HAP-1 (cell line): ENCODE measurements around the gene TGFBR1.

ENCODE experiments used
- DNase-seq, 2 experiments: peaks; one replicate each; pipeline ENCODE4 v3.0.0-alpha.2; 2016 to 2020; ENCODE audit warnings: low spot score in 2 of 2
- H3K27me3 ChIP-seq: fragments of 250-450 bp; sonication (Bioruptor Pico); 2 replicates; pipeline ENCODE4 v1.5.1; 2020; ENCODE audit warnings: low read depth, mild to moderate bottlenecking, moderate library complexity
- H3K36me3 ChIP-seq: fragments of 250-450 bp; sonication (Bioruptor Pico); replicated peaks from 2 replicates; pipeline ENCODE4 v1.5.1; 2020; ENCODE audit warnings: mild to moderate bottlenecking
- H3K4me1 ChIP-seq: fragments of 250-450 bp; sonication (Bioruptor Pico); 2 replicates; pipeline ENCODE4 v1.5.1; 2020; ENCODE audit warnings: mild to moderate bottlenecking
- H3K4me3 ChIP-seq: fragments of 250-450 bp; sonication (Bioruptor Pico); 2 replicates; pipeline ENCODE4 v1.5.1; 2020; ENCODE audit warnings: mild to moderate bottlenecking, moderate library complexity
- H3K9me3 ChIP-seq: fragments of 250-450 bp; sonication (Bioruptor Pico); 2 replicates; pipeline ENCODE4 v1.5.1; 2020; ENCODE audit warnings: mild to moderate bottlenecking, moderate library complexity
- in situ Hi-C: fragments of 300-500 bp; cut with MboI; formaldehyde crosslinking; loops from 3 replicates; pipeline ENCODE4 v1.14.3; 2020; ENCODE audit warnings: low sequenced_read_pairs, inconsistent platforms, mixed read lengths

TGFBR1 gene

GRCh38 chr9:99107421-99107820, 2.5 kb downstream of the TGFBR1 start:
- H3K9me3 ChIP-seq = no peaks in the 10 kb centered on the region
- peaks cover 19% of the 10 kb centered on the region for H3K4me1 ChIP-seq
- in situ Hi-C loops = no loop called here
- no peak for DNase-seq
- no peaks in the 10 kb centered on the region for H3K27me3 ChIP-seq
- H3K4me3 ChIP-seq = no peak overlapping the region
- no peaks in the 10 kb centered on the region for H3K36me3 ChIP-seq

DNA sequence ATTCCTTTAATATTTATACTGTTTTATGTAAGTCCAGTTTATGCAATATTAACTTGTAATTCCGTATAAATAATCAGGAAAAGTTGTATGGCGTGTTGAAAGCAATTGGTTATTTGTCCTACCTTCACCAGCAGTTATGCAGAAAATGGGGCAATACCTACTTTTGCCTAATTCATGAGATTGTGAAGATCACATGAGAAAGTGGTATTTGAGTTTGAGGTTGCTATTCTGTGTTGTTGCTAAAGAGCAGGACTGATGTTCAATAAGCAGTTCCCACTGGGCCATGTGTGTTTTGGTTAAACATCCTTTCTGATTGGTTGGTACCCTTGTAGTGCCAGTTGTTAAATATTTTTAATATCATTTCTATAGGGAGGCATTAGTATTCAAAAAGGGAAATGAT, 3.2 kb downstream of the TGFBR1 start:
- no peaks in the 10 kb centered on the region for H3K9me3 ChIP-seq

GRCh38 chr9:99109522-99109921, 4.6 kb downstream of the TGFBR1 start:
- H3K27me3 ChIP-seq = no peaks in the 10 kb centered on the region
- peaks cover 24% of the 10 kb centered on the region for H3K4me1 ChIP-seq
- no peaks in the 10 kb centered on the region for H3K9me3 ChIP-seq
- in situ Hi-C loops = no loop called here
- H3K36me3 ChIP-seq = no peaks in the 10 kb centered on the region
- DNase-seq = no peak
- no peak overlapping the region for H3K4me3 ChIP-seq

More for the DNA sequence above, 3.2 kb downstream of the TGFBR1 start:
- Histone ChIP-seq H3K4me1 (peaks cover 19% of the 10 kb centered on the region), H3K4me3 (no peak overlapping the region), H3K27me3 (no peaks in the 10 kb centered on the region), H3K36me3 (no peaks in the 10 kb centered on the region)
- no peak for DNase-seq
- in situ Hi-C loops = no loop called here

GRCh38 chr9:99112750-99113413, 8.0 kb downstream of the TGFBR1 start:
- H3K4me1 ChIP-seq = peaks cover 31% of the 10 kb centered on the region
- in situ Hi-C loops = no loop called here
- no peaks in the 10 kb centered on the region for H3K9me3 ChIP-seq
- no peak for DNase-seq
- H3K36me3 ChIP-seq = no peaks in the 10 kb centered on the region
- no peak overlapping the region for H3K4me3 ChIP-seq
- H3K27me3 ChIP-seq = no peaks in the 10 kb centered on the region

- no peaks in the 10 kb centered on the region for H3K36me3 ChIP-seq
- in situ Hi-C loops = no loop called here
- H3K4me1 ChIP-seq = peaks cover 31% of the 10 kb centered on the region
- no peaks in the 10 kb centered on the region for H3K9me3 ChIP-seq
- DNase-seq = no peak
- H3K4me3 ChIP-seq = no peak overlapping the region
- no peaks in the 10 kb centered on the region for H3K27me3 ChIP-seq
Observed at GRCh38 chr9:99113414-99114048, 8.6 kb downstream of the TGFBR1 start.

DNA sequence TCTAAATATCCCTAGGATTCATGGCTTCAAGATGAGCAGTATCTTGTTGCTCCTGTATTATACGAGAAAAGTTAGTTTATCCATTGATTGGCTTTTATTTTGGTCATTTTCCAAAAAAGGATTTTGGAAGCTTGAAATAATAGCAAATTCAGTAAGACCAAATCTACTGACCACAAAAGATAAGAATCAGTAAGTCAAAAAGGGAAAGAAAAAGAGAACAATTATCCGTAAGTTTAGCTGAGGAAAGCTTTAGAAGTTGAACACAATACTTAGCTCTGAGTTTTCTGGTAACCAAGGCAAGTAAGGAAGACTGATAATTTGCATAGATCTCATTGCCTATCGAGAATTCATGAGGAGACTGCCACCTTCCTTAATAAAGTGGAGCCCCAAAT, 9.1 kb downstream of the TGFBR1 start:
- H3K4me3 ChIP-seq = no peak overlapping the region
- peak in 1 of 2 experiments; percentile 60 for DNase-seq
- H3K4me1 ChIP-seq = peaks cover 31% of the 10 kb centered on the region
- H3K27me3 ChIP-seq = no peaks in the 10 kb centered on the region
- H3K36me3 ChIP-seq = no peaks in the 10 kb centered on the region
- in situ Hi-C loops = no loop called here
- no peaks in the 10 kb centered on the region for H3K9me3 ChIP-seq

DNA sequence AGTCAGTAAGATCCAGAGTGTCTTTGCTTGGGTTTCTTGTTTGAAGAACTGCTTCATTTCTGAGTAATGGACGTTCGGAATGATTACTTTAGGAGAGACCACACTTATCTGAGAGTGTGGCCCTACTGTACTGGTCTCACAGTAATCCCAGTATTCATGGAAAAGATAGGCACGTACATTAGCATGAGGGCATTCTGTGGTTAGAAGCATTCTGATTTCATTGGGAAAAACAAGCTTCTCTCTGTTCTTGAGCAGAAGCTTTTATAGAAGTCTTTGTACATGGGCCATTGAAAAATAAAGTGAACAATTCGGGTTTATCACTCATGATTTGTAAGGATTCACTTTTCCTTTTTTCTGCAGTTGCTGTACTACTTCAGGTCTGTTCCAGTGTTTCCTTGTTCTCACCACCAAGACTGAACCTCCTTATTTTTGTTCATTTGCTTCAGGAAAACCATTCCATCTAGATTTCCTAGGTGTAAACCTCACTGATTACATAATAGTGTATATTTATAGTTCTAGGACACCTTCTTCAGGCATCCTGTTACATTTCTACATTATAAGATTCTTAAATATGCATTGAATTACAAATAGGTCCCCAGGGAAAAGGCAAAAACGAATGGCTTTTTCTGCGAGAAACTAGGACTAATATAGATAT, 10.1 kb downstream of the TGFBR1 start:
- DNase-seq = no peak
- no peaks in the 10 kb centered on the region for H3K9me3 ChIP-seq
- in situ Hi-C loops = no loop called here
- H3K4me1 ChIP-seq = peaks cover 31% of the 10 kb centered on the region
- no peaks in the 10 kb centered on the region for H3K36me3 ChIP-seq
- H3K4me3 ChIP-seq = no peak overlapping the region
- no peaks in the 10 kb centered on the region for H3K27me3 ChIP-seq

GRCh38 chr9:99116003-99116411, 11.1 kb downstream of the TGFBR1 start:
- Histone ChIP-seq H3K4me1 (peaks cover 39% of the 10 kb centered on the region), H3K4me3 (no peak overlapping the region), H3K27me3 (no peaks in the 10 kb centered on the region), H3K36me3 (no peaks in the 10 kb centered on the region), H3K9me3 (no peaks in the 10 kb centered on the region)
- in situ Hi-C loops = no loop called here
- peak in 1 of 2 experiments; percentile 11 for DNase-seq

DNA sequence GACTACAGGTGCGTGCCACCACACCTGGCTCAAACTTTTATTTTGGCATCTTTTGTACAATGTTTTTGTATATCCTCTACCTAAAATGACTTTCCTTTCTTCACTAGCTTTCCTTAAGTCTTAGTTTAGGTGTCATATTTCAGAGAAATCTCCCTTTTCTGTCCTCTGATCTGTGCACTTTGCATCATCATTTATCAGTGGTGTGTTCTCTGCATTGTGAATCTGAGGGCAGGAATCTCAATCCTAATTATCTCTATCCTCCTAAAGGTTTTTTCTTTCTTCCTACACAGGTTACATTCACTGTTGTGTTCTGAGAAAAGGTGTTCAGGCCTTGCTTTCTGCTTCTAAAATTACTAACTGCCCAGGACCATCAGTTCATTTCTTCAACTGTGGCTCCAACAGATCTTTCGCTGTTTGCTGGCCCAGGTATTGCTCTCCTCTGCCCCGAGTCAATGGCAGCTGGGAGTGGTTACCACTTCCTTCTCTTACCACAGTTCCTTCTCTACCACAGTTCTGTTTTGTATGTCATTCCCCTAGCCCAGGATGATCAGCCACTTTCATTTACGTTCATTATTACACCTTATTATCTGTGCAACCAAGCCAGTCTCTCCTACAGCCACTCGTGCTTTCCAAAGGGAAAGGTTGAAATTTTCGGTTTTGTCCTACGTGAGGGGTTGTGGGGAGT, 14.0 kb downstream of the TGFBR1 start:
- H3K27me3 ChIP-seq = no peaks in the 10 kb centered on the region
- in situ Hi-C loops = no loop called here
- DNase-seq = no peak
- peaks cover 37% of the 10 kb centered on the region for H3K4me1 ChIP-seq
- no peak overlapping the region for H3K4me3 ChIP-seq
- H3K9me3 ChIP-seq = no peaks in the 10 kb centered on the region
- no peaks in the 10 kb centered on the region for H3K36me3 ChIP-seq

DNA sequence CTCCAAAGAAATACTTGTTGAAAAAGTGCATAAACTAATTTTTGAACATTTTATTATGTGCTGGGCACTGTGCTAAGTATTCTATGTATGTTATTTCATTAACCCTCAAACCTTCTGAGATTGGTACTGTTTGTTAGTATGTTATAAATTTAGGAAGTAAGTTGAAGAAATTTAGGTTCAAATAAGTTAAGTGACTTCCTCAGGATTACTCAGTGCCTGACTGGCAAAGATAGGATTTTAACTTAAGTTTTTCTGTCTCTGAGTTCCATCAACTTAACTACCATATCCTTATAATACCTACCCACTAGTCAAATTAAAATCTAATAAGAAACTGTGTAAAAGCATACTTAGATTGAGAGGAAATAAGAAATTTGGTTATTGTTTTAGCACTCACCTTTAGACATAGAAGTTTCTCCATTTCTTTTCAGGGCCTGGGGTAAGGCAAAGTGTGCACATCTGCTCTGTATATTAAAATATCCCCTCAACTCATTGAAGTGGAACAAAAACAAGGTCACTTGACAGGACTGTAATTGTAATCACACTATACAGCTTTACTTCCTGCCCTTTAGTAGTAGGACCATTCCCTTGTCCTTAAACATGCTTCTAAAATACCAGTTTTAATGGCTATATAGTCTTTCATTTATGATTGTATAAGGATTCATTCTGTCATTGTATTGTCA, 15.2 kb downstream of the TGFBR1 start:
- in situ Hi-C loops = no loop called here
- DNase-seq = peak in 1 of 2 experiments; percentile 20
- Histone ChIP-seq H3K4me3 (no peak overlapping the region), H3K9me3 (no peaks in the 10 kb centered on the region), H3K27me3 (no peaks in the 10 kb centered on the region), H3K4me1 (peaks cover 25% of the 10 kb centered on the region), H3K36me3 (no peaks in the 10 kb centered on the region)

DNA sequence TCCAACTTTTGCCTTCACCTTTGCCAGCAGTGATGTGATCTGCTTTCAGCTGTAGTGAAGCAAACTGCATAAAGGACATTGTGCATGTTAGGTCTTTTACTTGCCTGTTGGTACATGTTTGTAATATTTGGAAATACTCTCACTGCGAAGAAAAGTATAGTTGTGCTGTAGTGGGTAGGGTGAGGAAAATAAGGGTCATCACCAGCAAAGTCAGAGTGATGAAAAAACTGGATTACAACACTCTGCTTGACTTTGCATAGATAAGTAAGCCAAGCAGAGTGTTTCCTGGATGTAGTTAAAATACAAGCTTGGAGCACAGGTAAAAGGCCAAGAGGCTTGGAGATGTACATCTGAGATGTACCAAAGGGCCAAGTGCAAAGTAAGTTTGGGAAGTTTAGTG, 16.7 kb downstream of the TGFBR1 start:
- H3K9me3 ChIP-seq = no peaks in the 10 kb centered on the region
- H3K27me3 ChIP-seq = no peaks in the 10 kb centered on the region
- H3K4me3 ChIP-seq = no peak overlapping the region
- H3K36me3 ChIP-seq = no peaks in the 10 kb centered on the region
- DNase-seq = no peak
- in situ Hi-C loops = no loop called here
- peaks cover 17% of the 10 kb centered on the region for H3K4me1 ChIP-seq

- in situ Hi-C loops = no loop called here
- Histone ChIP-seq H3K36me3 (no peaks in the 10 kb centered on the region), H3K4me1 (peaks cover 17% of the 10 kb centered on the region), H3K9me3 (no peaks in the 10 kb centered on the region), H3K27me3 (no peaks in the 10 kb centered on the region), H3K4me3 (no peak overlapping the region)
- no peak for DNase-seq
Observed at GRCh38 chr9:99124534-99125255, 19.8 kb downstream of the TGFBR1 start.

DNA sequence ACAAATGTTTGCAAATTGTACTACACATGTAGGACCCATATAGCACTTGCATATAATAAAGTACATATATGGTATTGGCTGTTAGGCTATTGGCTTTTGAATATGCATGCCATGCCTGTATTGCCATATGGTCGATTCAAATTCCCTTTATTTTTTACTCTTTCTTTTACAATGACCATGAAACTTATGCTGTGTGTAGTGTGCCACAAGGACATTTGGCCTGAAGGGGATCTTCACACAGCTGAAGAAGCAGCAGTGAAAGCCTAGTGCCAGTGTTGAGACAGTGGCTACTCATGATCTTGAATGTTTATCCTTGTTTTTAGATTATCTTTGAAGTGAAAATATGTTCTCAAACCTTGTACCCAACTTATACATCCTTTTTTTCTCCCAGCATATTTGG, 20.5 kb downstream of the TGFBR1 start:
- in situ Hi-C loops = no loop called here
- no peaks in the 10 kb centered on the region for H3K36me3 ChIP-seq
- H3K27me3 ChIP-seq = no peaks in the 10 kb centered on the region

More for the DNA sequence above, 20.5 kb downstream of the TGFBR1 start:
- no peak overlapping the region for H3K4me3 ChIP-seq
- H3K4me1 ChIP-seq = peaks cover 13% of the 10 kb centered on the region
- DNase-seq = no peak
- no peaks in the 10 kb centered on the region for H3K9me3 ChIP-seq
